ENCODE data around the gene NEUROD4. TPM values are rescaled to one million over a fixed set of nuclear protein-coding genes. Genes with fewer than 3 reads are reported as not detected.

Gene NEUROD4
- total RNA-seq, 2 experiments from 2014 or later: not detected

DNA sequence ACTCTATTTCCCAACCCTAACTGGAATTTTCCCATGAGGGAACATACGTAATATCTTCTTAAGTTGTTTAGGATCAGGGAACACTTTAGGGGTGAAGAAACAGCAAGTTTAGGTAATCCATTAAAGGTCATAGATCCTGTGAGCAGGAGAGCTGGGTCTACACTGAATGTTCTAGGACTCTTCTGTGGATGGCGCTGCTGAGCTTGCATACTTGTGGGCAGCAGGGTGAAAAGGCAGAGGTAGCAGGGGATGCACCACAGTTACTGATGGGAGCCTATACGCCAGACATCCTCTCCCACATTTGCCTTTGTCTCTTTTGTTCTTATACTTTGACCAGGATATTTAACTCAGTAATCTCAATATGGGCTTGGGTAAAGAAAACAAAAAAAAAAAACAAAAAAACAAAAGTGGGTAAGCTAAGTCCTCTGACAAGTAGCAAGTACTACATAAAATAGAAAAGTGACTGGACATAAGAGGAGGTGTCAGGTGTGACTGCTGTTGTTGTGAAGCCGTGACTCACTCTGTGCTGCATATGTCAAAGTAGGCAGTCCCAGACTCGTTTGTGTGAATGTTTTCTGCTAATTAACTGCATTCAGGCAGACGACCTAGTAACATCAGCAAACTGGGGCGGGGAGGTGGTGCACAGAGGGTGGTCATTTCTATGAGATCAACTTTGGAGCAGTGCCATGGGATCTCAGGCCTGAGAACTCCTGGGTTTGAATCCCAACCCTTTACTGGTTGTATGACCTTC, 31.6 kb downstream of the NEUROD4 start:
- H3K36me3 Mint-ChIP-seq: no peaks in the 10 kb centered on the region
- H3K4me3 Mint-ChIP-seq: no peak overlapping the region
- no peaks in the 10 kb centered on the region for H3K9me3 Mint-ChIP-seq (ENCODE audit: low read depth)
- no peaks in the 10 kb centered on the region for H3K4me1 Mint-ChIP-seq
- ATAC-seq: no peak
- DNase-seq: no peak
- CTCF ChIA-PET: interaction anchor here (1.0 kb wide), 1 partner anchor 17 kb away, joined by 3 read pairs; no protein-coding TSS in a partner anchor
- H3K27me3 Mint-ChIP-seq: peaks cover 8% of the 10 kb centered on the region
- no peak overlapping the region for H3K27ac Mint-ChIP-seq

- Mint-ChIP-seq H3K9me3 (ENCODE audit: low read depth) (no peaks in the 10 kb centered on the region), H3K36me3 (no peaks in the 10 kb centered on the region), H3K4me3 (no peak overlapping the region), H3K4me1 (peaks cover 13% of the 10 kb centered on the region), H3K27ac (no peak overlapping the region), H3K27me3 (peaks cover 5% of the 10 kb centered on the region)
- CTCF ChIA-PET: no interaction called here
- DNase-seq: no peak
- no peak for ATAC-seq
Measured at GRCh38 chr12:55057481-55057880, 37.7 kb downstream of the NEUROD4 start.

- DNase-seq: no peak
- no peaks in the 10 kb centered on the region for H3K9me3 Mint-ChIP-seq (ENCODE audit: low read depth)
- peaks cover 5% of the 10 kb centered on the region for H3K27me3 Mint-ChIP-seq
- no peak overlapping the region for H3K27ac Mint-ChIP-seq
- no peaks in the 10 kb centered on the region for H3K36me3 Mint-ChIP-seq
- no peak overlapping the region for H3K4me3 Mint-ChIP-seq
- CTCF ChIA-PET: interaction anchor here (1.9 to 2.0 kb wide), 3 partner anchors 14 to 65 kb away, joined by 5 to 9 read pairs (median 8); no protein-coding TSS in a partner anchor
- H3K4me1 Mint-ChIP-seq: peaks cover 13% of the 10 kb centered on the region
- ATAC-seq: no peak
Measured at GRCh38 chr12:55058082-55058481, 38.3 kb downstream of the NEUROD4 start.

DNA sequence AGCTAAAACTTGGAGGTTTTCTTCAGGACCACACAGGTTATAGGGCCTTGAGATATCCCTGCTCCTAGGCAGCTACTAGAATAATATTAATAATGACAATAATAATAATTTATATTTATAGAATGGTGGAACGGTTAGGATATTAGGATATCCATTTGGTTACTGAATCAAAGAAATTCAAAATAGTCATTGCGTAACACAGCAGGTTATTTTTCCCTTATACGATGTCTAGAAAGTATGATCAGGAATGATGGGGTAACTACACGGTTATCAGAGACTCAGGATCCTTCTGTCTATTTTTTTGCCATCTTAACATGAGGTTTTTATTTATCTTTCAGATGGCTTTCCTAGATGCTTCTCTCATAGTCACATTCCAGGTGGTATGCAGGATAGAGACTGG, 39.0 kb downstream of the NEUROD4 start:
- ATAC-seq: no peak
- CTCF ChIA-PET: interaction anchor here (1.9 to 2.0 kb wide), 3 partner anchors 13 to 66 kb away, joined by 5 to 9 read pairs (median 8); no protein-coding TSS in a partner anchor
- Mint-ChIP-seq H3K9me3 (ENCODE audit: low read depth) (no peaks in the 10 kb centered on the region), H3K36me3 (no peaks in the 10 kb centered on the region), H3K4me3 (no peak overlapping the region), H3K27me3 (peaks cover 5% of the 10 kb centered on the region), H3K27ac (no peak overlapping the region), H3K4me1 (peaks cover 13% of the 10 kb centered on the region)
- DNase-seq: no peak

- Mint-ChIP-seq H3K4me3 (no peak overlapping the region), H3K36me3 (no peaks in the 10 kb centered on the region), H3K27me3 (peaks cover 9% of the 10 kb centered on the region), H3K27ac (no peak overlapping the region), H3K4me1 (peaks cover 13% of the 10 kb centered on the region), H3K9me3 (ENCODE audit: low read depth) (no peaks in the 10 kb centered on the region)
- ATAC-seq (peak; percentile 89), DNase-seq (peak; percentile 60)
- CTCF ChIA-PET: no interaction called here
Measured at GRCh38 chr12:55060470-55060869, 40.7 kb downstream of the NEUROD4 start.

DNA sequence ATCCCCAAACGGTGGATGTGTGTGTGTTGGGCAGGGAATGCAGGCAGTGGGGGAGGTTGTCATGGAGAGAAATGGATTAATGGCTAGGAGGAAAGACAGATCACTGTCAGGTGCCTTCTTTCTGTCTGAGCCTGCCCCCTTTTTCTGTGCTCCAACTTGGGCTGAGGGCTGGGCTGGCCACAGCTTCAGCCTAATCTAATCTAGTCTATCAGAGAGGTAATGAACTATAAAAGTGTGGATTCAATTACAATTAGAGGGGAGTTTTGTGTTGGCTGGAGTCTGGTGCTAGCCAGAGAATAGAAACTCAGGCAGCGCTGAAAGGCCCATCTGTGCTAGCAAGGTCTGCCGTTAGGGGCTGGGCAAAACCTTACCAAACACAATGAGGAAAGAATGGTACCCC, 41.2 kb downstream of the NEUROD4 start:
- no peak overlapping the region for H3K27ac Mint-ChIP-seq
- H3K27me3 Mint-ChIP-seq: peaks cover 13% of the 10 kb centered on the region
- H3K9me3 Mint-ChIP-seq (ENCODE audit: low read depth): no peaks in the 10 kb centered on the region
- no peak overlapping the region for H3K4me3 Mint-ChIP-seq
- DNase-seq: no peak
- ATAC-seq: no peak
- H3K4me1 Mint-ChIP-seq: peaks cover 13% of the 10 kb centered on the region
- CTCF ChIA-PET: no interaction called here
- H3K36me3 Mint-ChIP-seq: no peaks in the 10 kb centered on the region

DNA sequence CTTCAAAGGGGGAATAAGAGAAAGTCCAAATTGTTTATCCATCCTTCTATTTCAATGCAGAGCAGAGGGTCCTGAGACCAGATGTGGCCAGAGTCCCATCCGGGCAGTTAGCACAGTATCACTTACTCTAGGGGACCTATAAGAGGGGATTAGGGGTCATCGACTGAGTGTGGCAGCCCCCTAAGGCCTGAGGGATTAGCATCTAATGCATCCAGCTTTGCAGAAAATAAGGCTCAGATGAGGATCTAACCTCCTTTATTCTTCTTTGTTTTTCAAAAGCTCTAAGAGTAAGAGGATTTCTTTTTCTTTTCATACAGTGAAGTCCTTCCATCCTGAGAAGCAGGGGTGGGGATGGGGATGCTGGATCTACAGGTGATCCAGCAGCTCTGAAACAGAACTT, 43.5 kb downstream of the NEUROD4 start:
- Mint-ChIP-seq H3K36me3 (no peaks in the 10 kb centered on the region), H3K9me3 (ENCODE audit: low read depth) (no peaks in the 10 kb centered on the region), H3K4me3 (no peak overlapping the region), H3K27ac (no peak overlapping the region), H3K27me3 (peaks cover 17% of the 10 kb centered on the region), H3K4me1 (peaks cover 13% of the 10 kb centered on the region)
- CTCF ChIA-PET: interaction anchor here (2.8 to 17.0 kb wide), 2 partner anchors 9 to 65 kb away, joined by 10 to 528 read pairs; no protein-coding TSS in a partner anchor
- no peak for ATAC-seq
- DNase-seq: no peak

DNA sequence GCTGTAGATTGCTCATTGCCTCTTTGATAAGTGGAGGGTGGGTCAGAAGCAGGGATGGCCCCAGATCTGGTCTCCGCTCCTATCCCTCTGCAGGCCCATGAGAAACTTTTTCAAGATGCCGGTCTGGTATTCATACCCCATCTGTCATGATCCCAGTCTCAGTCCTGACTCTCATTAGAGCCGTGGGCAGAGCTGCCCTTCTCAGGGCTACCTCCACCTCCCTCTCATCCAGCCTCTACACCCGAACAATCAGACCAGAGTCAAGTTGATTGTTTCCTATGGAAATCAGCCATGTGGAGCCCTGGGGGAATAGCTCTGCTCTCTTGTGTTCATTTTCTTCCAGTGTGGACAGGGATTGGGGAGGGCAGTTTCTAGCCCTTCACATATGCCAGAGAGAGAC, 45.8 kb downstream of the NEUROD4 start:
- CTCF ChIA-PET: interaction anchor here (1.3 to 17.0 kb wide), 3 partner anchors 68 to 363 kb away, joined by 3 to 528 read pairs (median 3); no protein-coding TSS in a partner anchor

DNA sequence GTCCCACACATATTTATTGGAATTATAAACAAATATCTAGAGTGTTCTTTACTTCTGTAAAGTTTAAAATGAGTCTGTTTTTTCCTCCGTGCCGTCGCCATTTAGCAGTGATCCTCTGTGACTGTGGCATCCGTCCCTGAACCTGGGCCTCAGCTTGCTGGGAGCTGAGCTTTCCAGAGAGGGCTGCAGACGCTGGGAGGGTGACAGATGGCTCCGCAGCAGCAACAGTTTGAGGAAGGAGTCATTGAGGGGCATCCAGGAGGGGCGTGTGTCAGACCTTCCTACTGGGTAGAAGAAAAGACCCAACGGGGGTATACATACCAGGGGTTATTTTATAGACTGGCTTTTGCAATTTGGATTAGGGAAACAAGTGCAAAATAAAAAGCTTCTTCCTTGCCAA, 47.9 kb downstream of the NEUROD4 start:
- Mint-ChIP-seq H3K27ac (no peak overlapping the region), H3K9me3 (ENCODE audit: low read depth) (no peaks in the 10 kb centered on the region), H3K4me1 (peaks cover 1% of the 10 kb centered on the region), H3K36me3 (no peaks in the 10 kb centered on the region), H3K4me3 (no peak overlapping the region), H3K27me3 (peaks cover 17% of the 10 kb centered on the region)
- CTCF ChIA-PET: interaction anchor here (0.7 to 17.0 kb wide), 14 partner anchors 18 to 366 kb away, joined by 3 to 528 read pairs (median 5); partner anchors contain the start of genes NEUROD4 and TESPA1
- DNase-seq: no peak
- ATAC-seq: no peak

More for the DNA sequence above, 45.8 kb downstream of the NEUROD4 start:
- DNase-seq (no peak), ATAC-seq (no peak)
- Mint-ChIP-seq H3K4me1 (peaks cover 5% of the 10 kb centered on the region), H3K27ac (no peak overlapping the region), H3K36me3 (no peaks in the 10 kb centered on the region), H3K9me3 (ENCODE audit: low read depth) (no peaks in the 10 kb centered on the region), H3K4me3 (no peak overlapping the region), H3K27me3 (peaks cover 17% of the 10 kb centered on the region)

DNA sequence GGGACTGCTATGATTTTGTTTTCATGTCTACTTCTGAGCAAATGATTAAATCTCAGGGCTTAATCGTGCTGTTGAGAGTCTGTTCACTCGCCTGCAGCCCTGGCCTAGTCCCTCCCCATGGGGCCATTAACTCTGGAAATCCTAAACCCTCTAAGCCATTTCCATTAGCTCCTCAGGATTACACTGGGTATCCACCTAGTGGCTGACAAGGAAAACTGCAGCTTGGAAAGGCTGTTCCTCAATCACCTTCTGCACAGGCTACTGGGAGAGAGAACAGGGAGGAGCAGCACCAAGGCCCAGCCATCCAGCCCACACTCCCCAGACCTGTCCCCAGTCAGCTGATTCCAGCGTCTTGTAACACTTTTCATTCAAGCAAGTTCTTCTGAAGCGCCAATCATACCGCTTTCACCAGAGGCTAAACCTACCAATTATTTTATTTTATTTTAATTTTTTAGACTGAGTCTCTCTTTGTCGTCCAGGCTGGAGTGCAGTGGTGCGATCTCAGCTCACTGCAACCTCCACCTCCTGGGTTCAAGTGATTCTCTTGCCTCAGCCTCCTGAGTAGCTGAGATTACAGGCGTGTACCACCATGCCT, 48.7 kb downstream of the NEUROD4 start:
- no peak overlapping the region for H3K27ac Mint-ChIP-seq
- CTCF ChIA-PET: interaction anchor here (0.7 to 17.0 kb wide), 18 partner anchors 12 to 366 kb away, joined by 3 to 528 read pairs (median 5); partner anchors contain the start of genes NEUROD4 and TESPA1
- H3K27me3 Mint-ChIP-seq: peaks cover 17% of the 10 kb centered on the region
- H3K36me3 Mint-ChIP-seq: no peaks in the 10 kb centered on the region
- peaks cover 1% of the 10 kb centered on the region for H3K4me1 Mint-ChIP-seq
- DNase-seq (peak; percentile 44), ATAC-seq (peak; percentile 66)
- H3K4me3 Mint-ChIP-seq: no peak overlapping the region
- H3K9me3 Mint-ChIP-seq (ENCODE audit: low read depth): no peaks in the 10 kb centered on the region

DNA sequence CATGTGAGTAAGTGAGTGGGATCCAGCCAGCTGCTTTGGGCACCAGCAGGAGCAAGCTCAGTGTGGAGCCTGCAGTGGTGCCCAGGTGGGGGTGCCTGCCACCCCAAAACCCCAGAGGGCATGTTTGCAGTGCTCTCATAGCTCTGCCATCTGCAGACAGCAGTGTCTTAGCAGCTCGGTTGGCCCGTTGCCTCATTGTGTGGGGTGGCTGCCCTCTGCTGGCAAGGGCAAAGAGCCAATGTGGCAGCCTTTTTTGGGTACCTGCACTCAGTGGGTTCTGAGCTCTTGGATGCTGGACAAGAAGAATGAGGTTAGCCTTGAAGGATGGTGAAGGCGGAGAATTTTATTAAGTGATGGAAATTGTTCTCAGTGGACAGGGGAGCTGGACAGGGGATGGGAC, 52.3 kb downstream of the NEUROD4 start:
- H3K27me3 Mint-ChIP-seq: peaks cover 28% of the 10 kb centered on the region
- ATAC-seq (peak; percentile 82), DNase-seq (peak; percentile 84)
- H3K4me1 Mint-ChIP-seq: peaks cover 1% of the 10 kb centered on the region
- CTCF ChIA-PET: interaction anchor here (0.6 to 17.0 kb wide), 60 partner anchors 9 to 492 kb away, joined by 3 to 528 read pairs (median 5); partner anchors contain the start of genes MUCL1, NEUROD4 and TESPA1
- no peak overlapping the region for H3K4me3 Mint-ChIP-seq
- H3K27ac Mint-ChIP-seq: no peak overlapping the region
- no peaks in the 10 kb centered on the region for H3K9me3 Mint-ChIP-seq (ENCODE audit: low read depth)
- no peaks in the 10 kb centered on the region for H3K36me3 Mint-ChIP-seq

GRCh38 chr12:55073043-55074022, 53.6 kb downstream of the NEUROD4 start:
- DNase-seq: peak; percentile 83
- CTCF ChIA-PET: interaction anchor here (0.8 to 17.0 kb wide), 20 partner anchors 17 to 476 kb away, joined by 3 to 528 read pairs (median 9); partner anchors contain the start of genes MUCL1 and TESPA1
- peak; percentile 66 for ATAC-seq
- no peak overlapping the region for H3K27ac Mint-ChIP-seq
- no peaks in the 10 kb centered on the region for H3K9me3 Mint-ChIP-seq (ENCODE audit: low read depth)
- H3K36me3 Mint-ChIP-seq: no peaks in the 10 kb centered on the region
- H3K27me3 Mint-ChIP-seq: peaks cover 35% of the 10 kb centered on the region
- H3K4me1 Mint-ChIP-seq: peaks cover 1% of the 10 kb centered on the region
- no peak overlapping the region for H3K4me3 Mint-ChIP-seq
